ENCODE data around the gene RIOK2.

- TF ChIP-seq CTCF (IDR thresholded peaks at IDR 0.05) (no peak), POLR2A (IDR thresholded peaks at IDR 0.05) (no peak)
Measured at GRCh38 chr5:97150401-97150800, 32.6 kb downstream of the RIOK2 start.
